H9 (cell line): ENCODE data around the gene RARA. TPM values are rescaled to one million over a fixed set of nuclear protein-coding genes. Genes with fewer than 3 reads are reported as not detected.
A peak's percentile ranks its signal among the peaks of the same experiment; 100 is the strongest.
"Not testable (repeated sequence)": the region's sequence is repeated elsewhere in the genome, so short reads cannot be mapped to it uniquely, and the experiment has no call there.

Experiments used
- DNase-seq: peaks from one replicate; pipeline ENCODE4 v3.0.0-alpha.2; 2017
- H2AFZ ChIP-seq: one replicate; pipeline ENCODE4 v1.6.1; 2013; ENCODE audit warnings: mild to moderate bottlenecking, low read length, control low read depth, moderate library complexity
- H2AK5ac ChIP-seq: 2 replicates; pipeline ENCODE4 v1.6.1; 2013; ENCODE audit warnings: low read length, control low read depth, mixed read lengths; ENCODE audit not compliant: insufficient read length
- H2BK120ac ChIP-seq: one replicate; pipeline ENCODE4 v1.6.1; 2013; ENCODE audit warnings: low read depth, mild to moderate bottlenecking, low read length, control low read depth, inconsistent platforms; ENCODE audit not compliant: poor library complexity, severe bottlenecking
- H2BK12ac ChIP-seq: 2 replicates; pipeline ENCODE4 v1.6.1; 2013; ENCODE audit warnings: low read length, control low read depth, mixed read lengths, low read depth; ENCODE audit not compliant: insufficient read length
- H2BK15ac ChIP-seq: 2 replicates; pipeline ENCODE4 v1.6.1; 2013; ENCODE audit warnings: low read depth, low read length, control low read depth
- H2BK20ac ChIP-seq: one replicate; pipeline ENCODE4 v1.6.1; 2013; ENCODE audit warnings: low read depth, mild to moderate bottlenecking, low read length, control low read depth, inconsistent platforms; ENCODE audit not compliant: poor library complexity, severe bottlenecking
- H2BK5ac ChIP-seq: 2 replicates; pipeline ENCODE4 v1.6.1; 2013; ENCODE audit warnings: low read length, control low read depth, mixed read lengths; ENCODE audit not compliant: insufficient read length
- H3K14ac ChIP-seq: 2 replicates; pipeline ENCODE4 v1.6.1; 2013; ENCODE audit warnings: low read length, control low read depth; ENCODE audit not compliant: insufficient read depth
- H3K18ac ChIP-seq: 2 replicates; pipeline ENCODE4 v1.6.1; 2013; ENCODE audit warnings: low read depth, mild to moderate bottlenecking, mixed read lengths, low read length, control low read depth; ENCODE audit not compliant: insufficient read length
- H3K23ac ChIP-seq: 2 replicates; pipeline ENCODE4 v1.6.1; 2013; ENCODE audit warnings: low read length, control low read depth, mixed read lengths, low read depth; ENCODE audit not compliant: insufficient read length
- H3K23me2 ChIP-seq: 2 replicates; pipeline ENCODE4 v1.6.1; 2013; ENCODE audit warnings: low read depth, mild to moderate bottlenecking, mixed read lengths, low read length, control low read depth; ENCODE audit not compliant: insufficient read length, poor library complexity, severe bottlenecking
- H3K27ac ChIP-seq: 2 replicates; pipeline ENCODE4 v1.5.1; 2013; ENCODE audit warnings: low read length, control low read depth, mixed read lengths, low read depth; ENCODE audit not compliant: insufficient read length
- H3K27me3 ChIP-seq: 2 replicates; pipeline ENCODE4 v1.6.1; 2013; ENCODE audit warnings: low read length, control low read depth, inconsistent platforms; ENCODE audit not compliant: insufficient read depth
- H3K4ac ChIP-seq: 2 replicates; pipeline ENCODE4 v1.6.1; 2013; ENCODE audit warnings: low read depth, mild to moderate bottlenecking, control low read depth, inconsistent platforms, low read length, moderate library complexity
- H3K4me1 ChIP-seq: 2 replicates; pipeline ENCODE4 v1.6.1; 2013; ENCODE audit warnings: low read length, control low read depth, inconsistent platforms; ENCODE audit not compliant: insufficient read depth
- H3K4me2 ChIP-seq: 2 replicates; pipeline ENCODE4 v1.6.1; 2013; ENCODE audit warnings: low read length, control low read depth, mixed read lengths; ENCODE audit not compliant: insufficient read length, insufficient read depth
- H3K56ac ChIP-seq: 2 replicates; pipeline ENCODE4 v1.6.1; 2013; ENCODE audit warnings: low read depth, mild to moderate bottlenecking, mixed read lengths, low read length, control low read depth; ENCODE audit not compliant: insufficient read length
- H3K79me1 ChIP-seq: 2 replicates; pipeline ENCODE4 v1.6.1; 2013; ENCODE audit warnings: low read depth, mild to moderate bottlenecking, moderate library complexity, low read length, control low read depth, inconsistent platforms; ENCODE audit not compliant: insufficient read depth, poor library complexity, severe bottlenecking
- H3K79me2 ChIP-seq: 2 replicates; pipeline ENCODE4 v1.6.1; 2013; ENCODE audit warnings: low read length, control low read depth, inconsistent platforms; ENCODE audit not compliant: insufficient read depth
- H3K9ac ChIP-seq: 2 replicates; pipeline ENCODE4 v1.6.1; 2013; ENCODE audit warnings: low read length, control low read depth, mixed read lengths; ENCODE audit not compliant: insufficient read length; ENCODE audit errors: extremely low read depth
- H3K9me3 ChIP-seq: one replicate; pipeline ENCODE4 v1.6.1; 2013; ENCODE audit warnings: low read depth, low read length, inconsistent platforms; ENCODE audit not compliant: control insufficient read depth
- H3T11ph ChIP-seq: one replicate; pipeline ENCODE4 v1.6.1; 2013; ENCODE audit warnings: mild to moderate bottlenecking, low read length, control low read depth, inconsistent platforms
- H4K20me1 ChIP-seq: one replicate; pipeline ENCODE4 v1.6.1; 2013; ENCODE audit not compliant: control insufficient read depth, insufficient read length, insufficient read depth
- H4K5ac ChIP-seq: 2 replicates; pipeline ENCODE4 v1.6.1; 2013; ENCODE audit warnings: low read depth, mild to moderate bottlenecking, mixed read lengths, low read length, control low read depth; ENCODE audit not compliant: insufficient read length
- H4K8ac ChIP-seq: replicated peaks from 2 replicates; pipeline ENCODE4 v1.6.1; 2013; ENCODE audit warnings: low read length, control low read depth, mixed read lengths, low read depth; ENCODE audit not compliant: insufficient read length
- H4K91ac ChIP-seq: 2 replicates; pipeline ENCODE4 v1.6.1; 2013; ENCODE audit warnings: low read depth, mild to moderate bottlenecking, moderate library complexity, mixed read lengths, low read length, control low read depth; ENCODE audit not compliant: insufficient read length
- H3K27ac Mint-ChIP-seq, 3 experiments: 2 replicates in 2 of 3; 3 replicates in 1 of 3; pipeline ENCODE4 v1.8.0; 2020 to 2021; ENCODE audit warnings: mixed read lengths in 3 of 3, mild to moderate bottlenecking in 1 of 3, moderate library complexity in 1 of 3
- H3K27me3 Mint-ChIP-seq: 2 replicates; pipeline ENCODE4 v1.8.0; 2021; ENCODE audit warnings: low read depth, mild to moderate bottlenecking, moderate library complexity, mixed read lengths
- H3K36me3 Mint-ChIP-seq, 3 experiments: 2 replicates in 2 of 3; 3 replicates in 1 of 3; pipeline ENCODE4 v1.8.0; 2020 to 2021; ENCODE audit warnings: low read depth in 3 of 3, mixed read lengths in 3 of 3; ENCODE audit not compliant: insufficient read depth in 1 of 3
- H3K4me1 Mint-ChIP-seq, 2 experiments: 2 replicates each; pipeline ENCODE4 v1.8.0; 2020; ENCODE audit warnings: mixed read lengths in 2 of 2
- H3K4me3 Mint-ChIP-seq, 2 experiments: 2 replicates in 1 of 2; 3 replicates in 1 of 2; pipeline ENCODE4 v1.8.0; 2020 to 2021; ENCODE audit warnings: mild to moderate bottlenecking in 2 of 2, mixed read lengths in 2 of 2, moderate library complexity in 1 of 2
- H3K9me3 Mint-ChIP-seq, 2 experiments: 2 replicates in 1 of 2; 3 replicates in 1 of 2; pipeline ENCODE4 v1.8.0; 2020; ENCODE audit warnings: mild to moderate bottlenecking in 2 of 2, mixed read lengths in 2 of 2, moderate library complexity in 1 of 2
- WGBS: extraction: QIAGEN DNeasy Blood & Tissue Kit; methylation state at CpG from one replicate; pipeline ENCODE4 v1.1.7; 2013; ENCODE audit warnings: missing lambda C conversion rate, low lambda C conversion rate, mixed read lengths; ENCODE audit not compliant: insufficient read length; ENCODE audit errors: extremely low coverage; 5-methylcytosine and 5-hydroxymethylcytosine counted together
- total RNA-seq: library from RNA; stranded (reverse); gene quantifications from 2 replicates; pipeline ENCODE4 v1.2.1, GENCODE V29; 2021
- TF ChIP-seq, protein P1 (sequence below): fragments of 200-600 bp; sonication (generic); conservative IDR thresholded peaks from 3 replicates; pipeline ENCODE4 v1.8.0; 2021; ENCODE audit warnings: antibody characterized with exemption, mild to moderate bottlenecking

RARA gene
- total RNA-seq, 1 experiment from 2014 or later = 17.6 TPM

DNA sequence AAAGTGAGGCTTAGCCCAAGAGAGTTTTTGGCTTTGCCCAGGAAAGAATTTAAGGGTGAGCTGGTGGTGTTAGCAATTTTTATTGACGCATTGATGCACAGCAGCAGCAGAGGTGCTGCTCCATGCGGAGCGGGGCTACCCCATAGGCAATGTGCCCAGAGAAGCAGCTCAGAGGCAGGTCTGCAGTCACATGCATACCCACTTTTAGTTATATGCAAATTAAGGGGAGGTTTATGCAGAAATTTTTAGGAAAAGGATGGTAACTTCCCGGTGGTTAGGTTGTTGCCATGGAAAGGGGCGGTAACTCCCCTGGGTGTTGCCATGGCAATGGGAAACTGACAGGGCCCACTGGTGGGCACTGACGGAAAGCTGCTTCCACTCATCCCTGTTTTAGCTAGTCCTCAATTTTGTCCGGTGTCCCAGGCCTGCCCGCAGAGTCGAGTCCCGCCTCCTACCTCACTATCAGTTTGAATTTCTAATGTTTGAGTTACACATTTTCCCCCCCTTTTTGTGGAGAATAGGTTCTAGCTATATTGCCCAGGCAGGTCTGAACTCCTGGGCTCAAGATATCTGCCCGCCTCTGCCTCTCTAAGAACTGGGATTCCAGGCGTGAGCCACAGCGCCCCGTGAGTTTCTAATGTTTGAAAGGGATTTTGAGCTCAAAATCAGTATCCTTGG lies 66.0 kb downstream of the RARA start:
- peaks cover 0 to 5% (median 2%) of the 10 kb centered on the region in 3 experiments; a peak in 4 of 7 replicates for H3K36me3 Mint-ChIP-seq
- no peaks in the 10 kb centered on the region for H3K4me1 ChIP-seq
- H3K4me2 ChIP-seq = no peak overlapping the region

DNA sequence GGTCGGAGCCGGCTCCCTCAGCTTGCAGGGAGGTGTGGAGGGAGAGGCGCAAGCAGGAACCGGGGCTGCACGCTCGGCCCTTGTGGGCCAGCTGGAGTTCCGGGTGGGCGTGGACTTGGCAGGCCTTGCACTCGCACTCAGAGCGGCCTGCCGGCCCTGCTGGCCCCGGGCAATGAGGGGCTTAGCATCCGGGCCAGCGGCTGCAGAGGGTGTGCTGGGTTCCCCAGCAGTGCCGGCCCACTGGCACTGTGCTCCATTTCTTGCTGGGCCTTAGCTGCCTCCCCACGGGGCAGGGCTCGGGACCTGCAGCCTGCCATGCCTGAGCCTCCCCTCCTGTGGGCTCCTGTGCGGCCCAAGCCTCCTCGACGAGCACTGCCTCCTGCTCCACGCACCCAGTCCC lies 66.8 kb downstream of the RARA start:
- H2AK5ac ChIP-seq, H3K9me3 ChIP-seq, H3K27ac ChIP-seq, H4K5ac ChIP-seq, H3K27me3 ChIP-seq, H3K4me1 ChIP-seq, H3K79me1 ChIP-seq, H2BK5ac ChIP-seq, H2BK12ac ChIP-seq, H3K36me3 Mint-ChIP-seq, H4K20me1 ChIP-seq, H3K14ac ChIP-seq, H4K91ac ChIP-seq, H3K4me2 ChIP-seq, DNase-seq, H3K18ac ChIP-seq, H2BK20ac ChIP-seq, H2AFZ ChIP-seq, H3K4me3 Mint-ChIP-seq, H3T11ph ChIP-seq, H2BK15ac ChIP-seq, H3K23me2 ChIP-seq, H2BK120ac ChIP-seq, H3K9me3 Mint-ChIP-seq, H3K79me2 ChIP-seq, H3K27me3 Mint-ChIP-seq, H3K9ac ChIP-seq, H4K8ac ChIP-seq, H3K27ac Mint-ChIP-seq, H3K4ac ChIP-seq, H3K23ac ChIP-seq, H3K56ac ChIP-seq: not testable (repeated sequence)
- no CpG with 5 or more reads among the region's 21 CpGs for WGBS
- H3K4me1 Mint-ChIP-seq = peaks cover 7 to 12% of the 10 kb centered on the region in 2 experiments

More for the DNA sequence above, 66.0 kb downstream of the RARA start:
- Histone ChIP-seq H3T11ph (no peak overlapping the region), H3K79me1 (no peaks in the 10 kb centered on the region), H4K8ac (no peak overlapping the region), H3K4ac (no peak overlapping the region), H3K9me3 (no peaks in the 10 kb centered on the region), H3K14ac (no peak overlapping the region), H2BK5ac (no peak overlapping the region), H3K56ac (no peak overlapping the region), H3K18ac (no peak overlapping the region), H3K27me3 (no peaks in the 10 kb centered on the region), H3K79me2 (no peaks in the 10 kb centered on the region), H2AK5ac (no peak overlapping the region), H4K91ac (no peak overlapping the region), H3K9ac (no peak overlapping the region), H2BK120ac (no peak overlapping the region), H2BK12ac (no peak overlapping the region), H2BK20ac (no peak overlapping the region), H3K23ac (no peak overlapping the region), H4K20me1 (no peaks in the 10 kb centered on the region), H4K5ac (no peak overlapping the region), H3K23me2 (no peaks in the 10 kb centered on the region), H2AFZ (no peak overlapping the region), H2BK15ac (no peak overlapping the region), H3K27ac (no peak overlapping the region)
- WGBS = no CpG with 5 or more reads among the region's 14 CpGs
- Mint-ChIP-seq H3K27ac (peak overlapping the region in 1 of 3 experiments; percentile 80; a peak in 1 of 7 replicates), H3K4me1 (peaks cover 7 to 12% of the 10 kb centered on the region in 2 experiments), H3K9me3 (peaks cover 6 to 8% of the 10 kb centered on the region in 2 experiments; a peak in 4 of 5 replicates), H3K27me3 (no peaks in the 10 kb centered on the region; the same call in 1 of the 2 replicates), H3K4me3 (no peak overlapping the region; a peak in 1 of 5 replicates)
- TF ChIP-seq, protein P1, sequence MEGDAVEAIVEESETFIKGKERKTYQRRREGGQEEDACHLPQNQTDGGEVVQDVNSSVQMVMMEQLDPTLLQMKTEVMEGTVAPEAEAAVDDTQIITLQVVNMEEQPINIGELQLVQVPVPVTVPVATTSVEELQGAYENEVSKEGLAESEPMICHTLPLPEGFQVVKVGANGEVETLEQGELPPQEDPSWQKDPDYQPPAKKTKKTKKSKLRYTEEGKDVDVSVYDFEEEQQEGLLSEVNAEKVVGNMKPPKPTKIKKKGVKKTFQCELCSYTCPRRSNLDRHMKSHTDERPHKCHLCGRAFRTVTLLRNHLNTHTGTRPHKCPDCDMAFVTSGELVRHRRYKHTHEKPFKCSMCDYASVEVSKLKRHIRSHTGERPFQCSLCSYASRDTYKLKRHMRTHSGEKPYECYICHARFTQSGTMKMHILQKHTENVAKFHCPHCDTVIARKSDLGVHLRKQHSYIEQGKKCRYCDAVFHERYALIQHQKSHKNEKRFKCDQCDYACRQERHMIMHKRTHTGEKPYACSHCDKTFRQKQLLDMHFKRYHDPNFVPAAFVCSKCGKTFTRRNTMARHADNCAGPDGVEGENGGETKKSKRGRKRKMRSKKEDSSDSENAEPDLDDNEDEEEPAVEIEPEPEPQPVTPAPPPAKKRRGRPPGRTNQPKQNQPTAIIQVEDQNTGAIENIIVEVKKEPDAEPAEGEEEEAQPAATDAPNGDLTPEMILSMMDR = no peak
- DNase-seq = no peak
